HG02943 (cell line): Measurements from ENCODE around the gene HHIP.

Experiments used
- ATAC-seq: cut with Tn5 transposase; IDR thresholded peaks from one replicate; pipeline ENCODE4 v1.9.1; 2021; ENCODE audit warnings: mild to moderate bottlenecking, low read depth, moderate library complexity; ENCODE audit not compliant: unreplicated experiment

The HHIP gene

DNA sequence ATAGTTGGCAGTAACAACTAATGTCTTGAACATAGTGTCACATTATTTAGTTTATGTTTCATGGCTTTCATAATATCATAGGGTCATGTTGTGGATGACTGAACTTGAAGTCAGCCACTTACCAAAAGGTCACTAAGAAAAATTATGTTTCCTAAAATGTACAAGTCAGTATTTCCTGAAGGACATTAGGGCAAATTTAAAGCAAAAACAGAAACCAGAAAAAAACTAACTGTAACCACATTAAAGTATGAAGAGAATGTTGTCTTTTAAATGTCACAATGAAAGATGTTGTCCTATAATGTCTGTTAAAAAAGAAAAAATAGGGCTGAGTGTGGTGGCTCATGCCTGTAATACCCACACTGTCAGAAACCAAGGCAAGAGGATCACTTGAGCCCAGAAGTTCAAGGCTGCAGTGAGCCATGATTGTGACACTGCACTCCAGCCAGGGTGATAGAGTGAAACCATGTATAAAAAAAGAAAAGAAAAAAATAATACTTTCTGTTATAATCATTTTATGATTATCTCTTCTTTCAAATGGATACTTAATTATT lies 55.8 kb downstream of the HHIP start:
- no peak for ATAC-seq

DNA sequence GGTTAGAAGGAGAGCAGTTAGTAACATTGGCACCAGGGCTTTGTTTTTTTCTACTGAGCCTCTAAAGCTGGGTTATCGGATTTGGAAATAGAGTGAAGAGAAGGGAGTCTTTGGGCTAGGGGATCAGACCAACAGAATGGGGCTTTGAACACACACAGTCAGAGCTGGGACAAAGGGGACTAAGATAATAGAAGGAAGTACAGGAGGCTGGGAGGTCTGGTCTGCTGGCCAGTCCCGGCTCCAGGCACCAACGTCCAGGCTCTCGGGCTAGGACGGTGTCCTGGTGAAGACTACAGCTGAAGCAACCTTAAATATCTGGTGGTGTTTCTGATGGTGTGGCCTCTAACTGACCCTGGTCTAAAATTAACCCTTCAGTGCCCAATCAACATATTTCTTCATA lies 57.5 kb downstream of the HHIP start:
- no peak for ATAC-seq

DNA sequence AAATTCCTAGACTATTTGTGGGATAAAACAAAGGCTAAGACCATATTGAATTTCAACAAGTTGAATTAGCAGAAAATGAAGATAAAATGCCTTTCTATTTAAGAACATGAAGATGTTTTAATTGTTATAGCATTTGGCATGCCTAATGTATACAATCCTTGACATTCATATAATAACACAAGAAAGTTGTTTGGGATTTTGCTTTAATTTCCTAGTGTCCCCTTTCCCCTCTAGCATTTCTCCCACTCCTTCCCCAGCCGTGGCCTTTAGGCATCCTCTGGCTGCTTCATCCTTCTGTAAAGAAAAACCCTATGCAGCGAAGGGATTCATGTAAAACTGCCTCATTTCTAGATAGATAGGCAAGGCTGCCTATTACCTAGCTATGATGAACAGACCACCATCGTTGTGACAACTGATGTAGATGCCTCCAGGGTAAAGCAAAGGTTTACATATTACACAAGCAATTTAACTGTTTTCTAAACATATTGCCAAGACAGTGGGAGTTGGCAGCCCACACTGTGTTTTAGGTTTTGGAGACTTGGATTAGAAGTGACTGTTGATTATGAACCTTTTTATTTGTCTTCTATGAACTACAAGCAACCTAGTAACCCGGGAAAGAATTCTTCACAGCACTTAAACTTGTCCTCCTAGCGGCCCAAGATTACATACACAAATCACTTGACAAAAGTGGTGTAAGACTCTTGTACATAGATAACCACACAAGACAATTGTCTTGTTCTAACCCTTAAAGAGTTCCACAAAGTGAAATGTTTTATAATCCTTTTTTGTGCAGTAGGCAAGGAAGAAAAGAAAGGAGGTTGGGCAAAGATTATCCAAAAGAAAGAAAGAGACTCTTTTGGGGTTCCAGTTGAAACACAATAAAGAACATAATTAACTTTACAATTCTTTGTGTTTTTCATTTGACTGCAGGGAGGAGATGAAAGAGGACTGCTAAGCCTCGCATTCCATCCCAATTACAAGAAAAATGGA lies 59.9 kb downstream of the HHIP start:
- no peak for ATAC-seq

DNA sequence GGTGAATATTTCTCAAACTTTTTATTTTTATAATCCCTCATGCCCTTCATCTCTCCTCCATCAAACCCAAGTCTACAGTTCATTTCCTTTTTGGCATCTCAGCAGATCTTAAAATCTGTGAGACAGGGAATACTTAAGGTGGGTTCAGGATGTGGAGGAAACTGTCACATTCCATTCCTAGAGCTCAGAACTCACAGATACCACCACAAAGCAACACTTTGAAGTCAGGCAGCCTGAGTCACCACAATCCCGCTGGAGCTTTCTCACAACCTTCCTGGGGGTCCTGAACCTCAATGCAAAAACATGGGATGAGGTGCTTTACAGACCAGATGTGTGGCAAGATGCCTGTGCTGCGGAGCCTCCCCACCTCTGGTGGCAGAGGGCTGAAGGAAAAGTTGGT lies 63.2 kb downstream of the HHIP start:
- ATAC-seq = no peak

DNA sequence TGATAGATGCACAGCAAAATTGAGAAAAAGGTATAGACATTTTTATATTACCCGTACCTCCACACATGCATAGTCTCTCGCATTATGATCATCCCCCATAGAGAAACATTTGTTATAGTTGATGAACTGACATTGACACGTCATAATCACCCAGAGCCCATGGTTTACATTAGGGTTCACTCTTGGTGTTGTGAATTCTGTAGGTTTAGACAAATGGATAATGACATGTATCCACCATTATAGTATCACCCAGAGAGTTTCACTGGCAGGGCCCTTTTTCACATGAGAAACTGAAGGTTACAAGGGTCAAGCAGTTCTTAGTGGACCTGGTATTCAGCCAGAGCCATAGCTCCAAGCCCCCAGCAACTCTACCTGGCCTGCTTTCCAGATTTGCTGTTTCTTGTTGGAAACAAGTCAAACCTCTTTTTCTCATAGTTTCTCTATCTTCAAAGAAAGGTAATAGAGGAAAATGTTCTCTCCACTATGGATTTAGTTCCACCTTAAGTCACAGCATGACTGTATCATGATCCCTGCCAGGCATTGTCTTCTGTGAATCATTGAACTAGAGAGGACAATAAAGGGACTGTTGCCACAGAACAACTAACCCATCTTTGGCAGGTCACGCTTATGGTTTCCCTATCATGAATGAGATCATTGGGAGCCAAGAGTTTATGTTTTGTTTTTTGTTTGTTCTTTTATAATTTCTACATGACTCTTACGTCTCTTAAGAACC lies 64.0 kb downstream of the HHIP start:
- ATAC-seq = no peak

DNA sequence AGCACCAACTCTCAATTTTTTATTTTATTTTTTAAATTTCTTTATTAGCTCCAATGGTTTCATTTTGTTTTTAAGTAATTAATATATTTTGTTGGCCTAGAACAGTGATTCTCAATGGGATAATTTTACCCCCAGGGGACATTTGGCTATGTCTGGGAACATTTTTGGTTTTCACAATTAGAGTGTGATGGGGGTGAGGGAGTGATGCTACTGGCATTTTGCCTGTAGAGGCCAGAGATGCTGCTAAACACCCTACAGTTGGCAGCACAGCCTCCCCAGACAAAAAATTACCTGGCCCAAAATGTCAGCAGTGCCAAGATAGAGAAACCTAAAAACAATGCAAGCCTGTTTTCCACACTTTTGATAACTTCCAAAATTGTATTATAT lies 64.6 kb downstream of the HHIP start:
- no peak for ATAC-seq

DNA sequence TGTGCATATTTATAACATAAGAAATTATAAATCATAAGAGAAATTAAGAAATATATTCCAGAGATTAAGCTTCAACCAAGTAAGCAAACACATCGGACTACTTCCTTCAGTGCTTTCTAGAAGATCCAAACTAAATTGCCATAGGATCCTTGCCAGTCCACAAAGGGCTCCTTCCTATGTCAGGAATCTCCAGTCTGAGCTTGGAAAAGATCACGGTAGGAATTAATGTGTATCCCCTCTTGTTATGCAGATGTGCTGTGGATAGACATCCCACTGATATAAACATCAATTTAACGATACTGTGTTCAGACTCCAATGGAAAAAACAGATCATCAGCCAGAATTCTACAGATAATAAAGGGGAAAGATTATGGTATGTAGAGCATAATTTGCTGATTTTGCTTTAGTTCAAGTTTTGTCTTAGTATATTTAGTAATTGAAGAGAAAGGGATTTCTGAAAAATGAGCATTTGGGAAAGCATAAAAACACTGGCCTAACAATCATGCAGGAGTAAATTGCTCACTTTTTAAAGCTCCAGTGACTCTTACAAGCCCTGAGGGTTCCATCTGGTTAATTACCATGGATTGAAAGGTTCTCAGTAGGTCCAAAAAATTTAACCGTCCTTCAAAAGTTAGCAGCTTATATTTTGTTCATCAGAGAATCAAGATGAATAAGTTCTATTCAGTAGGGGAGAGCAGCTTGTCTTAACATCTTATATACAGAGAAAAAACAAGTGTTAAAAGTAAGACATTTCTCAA lies 65.9 kb downstream of the HHIP start:
- no peak for ATAC-seq

DNA sequence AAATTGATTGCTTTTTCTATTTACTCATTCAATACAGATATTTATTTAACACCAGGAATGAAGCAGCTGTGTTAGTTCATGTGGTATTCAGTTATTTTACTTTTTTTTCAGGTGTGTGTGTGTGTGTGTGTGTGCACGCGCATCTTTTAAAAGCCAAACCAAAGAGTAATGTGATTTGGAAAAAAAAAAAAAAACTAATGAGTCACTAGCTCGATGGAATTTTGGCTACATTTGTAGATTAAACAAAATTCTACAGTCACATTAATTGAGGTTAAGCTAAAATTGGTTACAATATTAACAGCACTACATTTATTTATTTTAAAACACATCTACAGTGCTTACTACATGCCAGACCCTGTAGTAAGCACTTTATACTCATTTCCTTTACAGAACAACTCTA lies 66.8 kb downstream of the HHIP start:
- no peak for ATAC-seq

DNA sequence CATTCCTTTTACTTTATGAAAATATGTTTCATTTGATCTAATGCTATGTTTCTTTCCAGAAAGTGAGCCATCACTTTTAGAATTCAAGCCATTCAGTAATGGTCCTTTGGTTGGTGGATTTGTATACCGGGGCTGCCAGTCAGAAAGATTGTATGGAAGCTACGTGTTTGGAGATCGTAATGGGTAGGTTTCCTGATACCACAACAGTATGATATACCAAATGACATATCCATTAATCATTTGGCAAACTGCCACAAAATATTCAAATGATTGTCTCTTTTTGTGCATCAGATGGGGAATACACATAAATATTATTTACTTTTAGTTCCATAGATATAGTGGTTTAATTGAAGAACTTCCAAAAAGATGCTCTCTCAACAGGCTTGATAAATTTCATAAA lies 68.2 kb downstream of the HHIP start:
- ATAC-seq = no peak

DNA sequence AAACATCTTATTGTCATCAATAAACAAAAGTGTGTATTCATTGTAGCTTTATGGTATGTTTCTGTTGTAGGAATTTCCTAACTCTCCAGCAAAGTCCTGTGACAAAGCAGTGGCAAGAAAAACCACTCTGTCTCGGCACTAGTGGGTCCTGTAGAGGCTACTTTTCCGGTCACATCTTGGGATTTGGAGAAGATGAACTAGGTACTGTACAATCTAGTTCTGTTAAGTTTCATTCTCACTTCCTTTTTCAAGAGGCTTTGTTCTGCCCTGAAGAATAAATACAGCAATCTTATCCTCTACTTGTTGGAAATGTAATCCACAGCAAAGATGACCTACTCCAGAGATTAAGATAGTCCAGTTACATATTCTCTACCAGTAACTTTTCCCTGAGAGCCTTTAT lies 69.3 kb downstream of the HHIP start:
- no peak for ATAC-seq

DNA sequence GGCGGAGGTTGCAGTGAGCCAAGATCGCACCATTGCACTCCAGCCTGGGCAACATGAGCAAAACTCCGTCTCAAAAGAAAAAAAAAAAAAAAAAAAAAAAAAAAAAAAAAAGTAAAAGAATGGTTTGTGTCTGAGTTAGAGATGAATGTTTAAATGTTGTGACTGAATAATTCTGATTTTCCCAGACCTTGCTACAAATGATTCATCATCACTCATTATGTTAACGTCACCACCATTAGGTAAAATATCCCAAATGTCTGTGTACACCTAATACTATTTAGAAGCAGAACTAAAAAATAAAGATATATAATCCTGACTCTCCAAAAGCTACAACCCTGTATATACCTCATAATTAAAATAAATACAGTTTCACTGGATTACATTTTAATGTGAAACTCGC lies 70.8 kb downstream of the HHIP start:
- no peak for ATAC-seq

DNA sequence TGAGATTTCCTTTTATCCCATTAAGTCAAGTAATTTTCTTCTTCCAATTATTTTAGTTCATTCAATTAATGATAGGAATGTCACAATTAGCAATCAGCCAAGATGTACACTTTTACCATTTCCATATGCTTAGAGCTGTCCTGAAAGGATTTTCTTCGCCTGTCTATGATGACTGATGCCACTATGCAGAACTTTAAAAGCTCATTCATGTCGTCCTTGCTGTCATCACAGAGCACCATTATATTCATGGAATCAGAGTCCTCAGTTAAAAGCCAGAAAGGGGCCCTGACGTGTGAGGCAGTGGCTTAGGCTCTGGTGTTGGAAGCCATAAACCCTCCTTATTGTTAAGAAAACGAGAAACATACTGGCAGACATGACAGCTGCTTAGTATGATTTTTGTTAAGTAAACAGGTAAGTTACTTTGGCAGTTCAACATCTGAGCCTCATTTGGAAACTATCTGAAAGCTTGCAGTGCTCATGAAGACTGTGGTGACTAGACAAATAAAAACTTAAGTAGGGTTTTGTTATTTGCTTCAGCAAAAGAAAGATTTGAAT lies 73.1 kb downstream of the HHIP start:
- ATAC-seq = no peak

DNA sequence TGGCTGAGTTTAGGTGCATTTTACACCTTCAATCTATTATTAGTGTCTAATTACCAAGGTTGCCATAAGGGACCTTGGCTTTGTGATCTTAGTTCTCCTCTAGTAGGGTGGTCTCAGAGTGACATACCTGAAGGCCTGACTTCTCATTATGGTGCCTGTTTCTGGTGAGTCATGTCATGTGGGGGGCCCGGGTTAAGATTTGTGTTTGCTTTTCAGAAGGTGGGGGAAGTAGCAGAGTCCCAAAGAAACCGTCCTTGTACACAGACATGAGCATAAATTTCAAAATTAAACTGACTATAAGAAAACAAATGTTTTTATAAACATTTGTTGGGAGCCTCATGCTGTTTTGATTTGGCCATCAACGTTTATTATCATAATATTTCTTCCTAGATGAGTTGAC lies 74.5 kb downstream of the HHIP start:
- no peak for ATAC-seq

DNA sequence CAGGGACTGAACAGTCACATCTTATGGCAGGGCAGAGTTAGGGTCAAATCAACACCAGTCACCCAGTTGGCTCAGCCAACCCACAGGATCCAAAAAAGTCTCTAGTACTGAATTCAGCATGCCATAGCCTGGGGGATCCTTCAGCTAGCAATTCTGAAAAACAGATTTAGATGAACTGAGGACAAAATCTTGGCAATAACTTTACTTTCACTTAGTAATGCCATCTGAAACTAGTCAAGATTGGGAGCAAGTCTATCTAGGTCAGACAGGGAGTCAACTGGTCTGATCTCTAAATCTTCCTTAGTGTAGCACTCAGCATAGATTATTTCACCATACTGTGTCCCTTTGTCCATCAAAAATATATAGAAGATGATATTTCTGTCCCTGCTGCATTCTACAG lies 76.0 kb downstream of the HHIP start:
- no peak for ATAC-seq

DNA sequence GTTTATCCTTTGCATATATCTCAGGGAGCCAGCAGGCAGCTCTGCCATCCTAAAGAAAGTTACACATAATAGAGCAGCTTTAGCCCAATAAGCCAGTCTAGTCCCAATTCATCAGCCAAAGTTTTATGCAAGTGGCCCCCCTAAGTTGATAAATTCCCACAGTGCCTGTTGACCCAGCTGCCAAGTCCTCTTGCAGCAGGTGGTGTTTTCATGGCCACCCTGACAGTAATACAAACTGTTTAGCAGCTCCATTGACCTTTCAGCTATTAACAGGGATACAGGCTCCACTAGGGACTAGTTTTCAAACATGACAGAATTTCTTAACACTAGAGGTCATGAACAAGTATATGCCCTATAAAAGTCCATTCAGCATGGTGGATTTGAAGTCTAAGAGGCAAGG lies 77.5 kb downstream of the HHIP start:
- ATAC-seq = no peak

DNA sequence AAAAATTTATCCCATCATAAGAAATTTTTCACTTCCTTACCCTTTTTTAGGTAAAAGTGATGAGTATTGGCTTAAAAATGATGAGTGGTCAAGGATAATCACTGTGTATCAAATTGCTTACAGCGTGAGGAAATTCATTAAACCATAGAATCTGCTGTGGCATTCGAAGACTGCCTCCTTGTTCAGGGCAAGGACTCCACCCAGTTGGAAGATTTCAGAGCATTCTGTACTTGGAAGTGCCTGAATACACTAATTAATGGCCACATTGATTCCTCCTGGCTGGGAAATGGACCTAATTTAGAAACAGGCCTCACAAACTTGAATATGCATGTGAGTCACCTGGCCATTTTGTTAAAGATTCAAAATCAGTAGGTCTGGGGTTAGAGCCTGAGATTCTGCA lies 83.2 kb downstream of the HHIP start:
- no peak for ATAC-seq

DNA sequence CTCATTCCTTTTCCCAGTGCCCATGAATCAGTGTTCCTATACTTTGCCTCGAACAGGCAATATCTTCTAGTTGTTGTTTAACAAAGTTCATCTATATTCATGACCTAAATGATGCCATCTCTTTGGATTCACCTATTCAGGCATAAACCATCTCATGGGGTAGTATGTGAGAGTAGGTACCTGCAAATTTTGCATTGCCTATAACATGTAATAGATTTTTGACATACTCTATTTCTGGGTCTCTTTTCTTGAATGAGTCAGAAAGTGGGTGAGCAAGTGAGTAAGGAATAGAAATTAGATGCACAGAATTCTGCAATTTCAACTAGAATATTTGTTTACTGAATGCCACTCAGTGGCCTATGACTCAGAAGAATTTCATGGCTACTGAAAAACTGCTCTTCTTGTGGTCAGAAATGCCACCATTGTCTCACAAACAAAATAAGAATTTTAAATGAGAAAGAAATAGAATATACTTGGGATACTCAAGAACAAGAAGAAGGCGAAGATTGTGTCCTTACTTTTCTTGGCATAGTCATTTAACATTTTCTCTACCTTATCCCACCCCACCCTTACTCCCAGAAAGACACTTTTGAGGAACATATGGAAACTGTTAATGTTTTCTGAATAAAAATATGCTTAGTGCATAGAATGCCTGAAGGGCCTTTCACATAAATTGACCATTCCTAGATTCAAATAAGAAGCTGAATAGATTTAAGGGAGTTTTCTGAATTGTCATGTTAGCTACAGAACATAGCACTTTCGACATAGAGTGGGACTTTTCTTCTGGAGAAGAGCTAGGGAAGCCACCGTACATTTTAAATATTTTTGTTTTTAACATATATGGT lies 86.8 kb downstream of the HHIP start:
- no peak for ATAC-seq

DNA sequence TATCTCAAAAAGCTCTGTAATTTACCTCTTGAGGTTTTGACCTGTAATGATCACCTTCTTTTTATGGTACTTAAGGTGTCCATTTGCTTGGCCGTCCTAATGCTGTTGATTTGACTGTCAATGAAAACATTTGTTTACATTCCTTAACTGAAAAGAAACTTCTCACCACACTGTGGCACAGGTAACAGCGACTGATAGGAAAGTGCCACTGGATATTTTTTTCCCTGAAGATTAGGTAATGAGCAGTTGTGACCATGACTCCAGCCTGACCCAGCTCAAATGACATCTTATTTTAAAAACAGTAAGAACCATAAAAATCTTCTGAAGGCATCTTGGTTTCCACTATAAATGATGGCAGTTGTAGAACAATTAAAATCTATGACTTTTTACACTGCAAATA lies 87.6 kb downstream of the HHIP start:
- no peak for ATAC-seq

DNA sequence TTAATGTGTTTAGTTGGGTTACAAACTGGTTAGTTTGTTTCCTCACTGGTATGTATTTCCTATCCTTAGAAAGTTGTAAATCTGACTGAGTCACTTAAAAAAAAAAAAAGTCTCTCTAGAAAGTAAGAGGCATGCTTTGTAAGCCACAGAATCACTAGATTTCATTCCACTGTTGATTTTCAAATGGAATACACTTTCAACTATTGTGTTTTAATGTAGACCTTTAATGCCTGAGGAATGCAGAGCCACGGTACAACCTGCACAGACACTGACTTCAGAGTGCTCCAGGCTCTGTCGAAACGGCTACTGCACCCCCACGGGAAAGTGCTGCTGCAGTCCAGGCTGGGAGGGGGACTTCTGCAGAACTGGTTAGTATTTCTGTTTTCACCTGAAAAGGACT lies 88.6 kb downstream of the HHIP start:
- ATAC-seq = no peak

DNA sequence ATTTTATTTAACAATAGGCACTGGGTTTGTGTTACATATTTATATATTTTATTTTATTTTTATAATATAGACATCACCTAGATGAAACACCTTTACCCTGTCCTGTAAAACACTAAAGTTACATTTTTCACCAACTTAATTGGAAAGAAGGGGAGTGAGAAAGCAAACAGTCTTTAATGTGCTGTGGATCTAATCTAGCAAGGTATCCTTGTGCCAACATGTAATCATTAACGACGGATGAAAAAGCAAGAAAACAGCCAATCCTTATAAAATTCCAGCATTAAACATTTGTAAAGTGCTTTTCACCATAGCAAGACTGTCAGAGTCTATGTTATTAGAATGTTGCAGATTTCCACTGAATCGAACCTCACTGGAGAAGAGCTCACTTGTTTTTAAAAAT lies 92.7 kb downstream of the HHIP start:
- ATAC-seq = no peak
